ENCODE results near the gene CPLX4. TPM values are rescaled to one million over a fixed set of nuclear protein-coding genes. Genes with fewer than 3 reads are reported as not detected.

The CPLX4 gene
- total and polyA plus RNA-seq, 2 experiments from 2014 or later = not detected

- no peak for DNase-seq
- H3K79me2 ChIP-seq (ENCODE audit: insufficient read depth) = no peaks in the 10 kb centered on the region
- H3K9me2 ChIP-seq (ENCODE audit: insufficient read depth) = no peaks in the 10 kb centered on the region
- H3K4me1 ChIP-seq (ENCODE audit: insufficient read depth) = no peaks in the 10 kb centered on the region
- no peaks in the 10 kb centered on the region for H3F3A ChIP-seq (ENCODE audit: insufficient read depth)
- H3K36me3 ChIP-seq (ENCODE audit: low read depth) = no peaks in the 10 kb centered on the region
- no peaks in the 10 kb centered on the region for H4K20me1 ChIP-seq (ENCODE audit: insufficient read depth)
- in situ Hi-C loops (cut with MboI) = no loop called here
- H3K9ac ChIP-seq = no peak overlapping the region
- H3K27ac ChIP-seq = no peak overlapping the region
- TF ChIP-seq EZH2 (IDR thresholded peaks at IDR 0.05; ENCODE audit: insufficient read depth, poor library complexity, severe bottlenecking) (no peak), EZH2phosphoT487 (IDR thresholded peaks at IDR 0.05; ENCODE audit: insufficient read depth, low read depth) (no peak)
- 78 to 82% methylated on average over 2 of the region's 2 CpGs for WGBS, 2 experiments (ENCODE audit: low coverage in 1 of 2, low lambda C conversion rate in 2 of 2, missing lambda C conversion rate in 2 of 2)
- H3K4me2 ChIP-seq (ENCODE audit: unreplicated experiment) = no peak overlapping the region
- H3K27me3 ChIP-seq (replicated peaks; ENCODE audit: insufficient read depth) = peaks cover 61% of the 10 kb centered on the region
- no peak overlapping the region for H2AFZ ChIP-seq
- H3K9me3 ChIP-seq (ENCODE audit: low read depth) = no peaks in the 10 kb centered on the region
- H3K4me3 ChIP-seq = no peak overlapping the region
Measured at GRCh38 chr18:59303006-59303405, 15.4 kb downstream of the CPLX4 start.

- Histone ChIP-seq H3K27me3 (replicated peaks; ENCODE audit: insufficient read depth) (peaks cover 66% of the 10 kb centered on the region), H3F3A (ENCODE audit: insufficient read depth) (no peaks in the 10 kb centered on the region), H3K4me2 (ENCODE audit: unreplicated experiment) (no peak overlapping the region), H3K9me3 (ENCODE audit: low read depth) (no peaks in the 10 kb centered on the region), H3K36me3 (ENCODE audit: low read depth) (no peaks in the 10 kb centered on the region), H3K4me3 (no peak overlapping the region), H3K27ac (no peak overlapping the region), H4K20me1 (ENCODE audit: insufficient read depth) (no peaks in the 10 kb centered on the region), H3K9ac (no peak overlapping the region), H3K79me2 (ENCODE audit: insufficient read depth) (no peaks in the 10 kb centered on the region), H3K4me1 (ENCODE audit: insufficient read depth) (no peaks in the 10 kb centered on the region), H3K9me2 (ENCODE audit: insufficient read depth) (no peaks in the 10 kb centered on the region), H2AFZ (no peak overlapping the region)
- in situ Hi-C loops (cut with MboI) = no loop called here
- DNase-seq = no peak
- 83 to 93% methylated on average over 4 of the region's 4 CpGs for WGBS, 2 experiments (ENCODE audit: low coverage in 1 of 2, low lambda C conversion rate in 2 of 2, missing lambda C conversion rate in 2 of 2)
- TF ChIP-seq EZH2phosphoT487 (IDR thresholded peaks at IDR 0.05; ENCODE audit: insufficient read depth, low read depth) (no peak), EZH2 (IDR thresholded peaks at IDR 0.05; ENCODE audit: insufficient read depth, poor library complexity, severe bottlenecking) (no peak)
Measured at GRCh38 chr18:59301929-59302328, 16.5 kb downstream of the CPLX4 start.

- H3K4me2 ChIP-seq (ENCODE audit: unreplicated experiment) = no peak overlapping the region
- H3K4me1 ChIP-seq (ENCODE audit: insufficient read depth) = no peaks in the 10 kb centered on the region
- no peak overlapping the region for H3K4me3 ChIP-seq
- H2AFZ ChIP-seq = no peak overlapping the region
- TF ChIP-seq EZH2 (IDR thresholded peaks at IDR 0.05; ENCODE audit: insufficient read depth, poor library complexity, severe bottlenecking) (no peak), EZH2phosphoT487 (IDR thresholded peaks at IDR 0.05; ENCODE audit: insufficient read depth, low read depth) (no peak)
- no peaks in the 10 kb centered on the region for H4K20me1 ChIP-seq (ENCODE audit: insufficient read depth)
- in situ Hi-C loops (cut with MboI) = no loop called here
- peaks cover 60% of the 10 kb centered on the region for H3K27me3 ChIP-seq (replicated peaks; ENCODE audit: insufficient read depth)
- no peaks in the 10 kb centered on the region for H3K36me3 ChIP-seq (ENCODE audit: low read depth)
- no peaks in the 10 kb centered on the region for H3K79me2 ChIP-seq (ENCODE audit: insufficient read depth)
- H3F3A ChIP-seq (ENCODE audit: insufficient read depth) = no peaks in the 10 kb centered on the region
- H3K27ac ChIP-seq = no peak overlapping the region
- no peak for DNase-seq
- no peak overlapping the region for H3K9ac ChIP-seq
- WGBS, 2 experiments (ENCODE audit: low coverage in 1 of 2, low lambda C conversion rate in 2 of 2, missing lambda C conversion rate in 2 of 2) = 83 to 94% methylated on average over 3 of the region's 3 CpGs
- no peaks in the 10 kb centered on the region for H3K9me2 ChIP-seq (ENCODE audit: insufficient read depth)
- H3K9me3 ChIP-seq (ENCODE audit: low read depth) = no peaks in the 10 kb centered on the region
Measured at GRCh38 chr18:59300676-59301285, 17.7 kb downstream of the CPLX4 start.

- no peaks in the 10 kb centered on the region for H4K20me1 ChIP-seq (ENCODE audit: insufficient read depth)
- DNase-seq = no peak
- no peaks in the 10 kb centered on the region for H3F3A ChIP-seq (ENCODE audit: insufficient read depth)
- no peaks in the 10 kb centered on the region for H3K79me2 ChIP-seq (ENCODE audit: insufficient read depth)
- no peaks in the 10 kb centered on the region for H3K4me1 ChIP-seq (ENCODE audit: insufficient read depth)
- no peak overlapping the region for H3K9ac ChIP-seq
- H3K9me3 ChIP-seq (ENCODE audit: low read depth) = no peaks in the 10 kb centered on the region
- WGBS, 2 experiments (ENCODE audit: low coverage in 1 of 2, low lambda C conversion rate in 2 of 2, missing lambda C conversion rate in 2 of 2) = 48 to 55% methylated on average over 8 of the region's 8 CpGs
- no peak overlapping the region for H2AFZ ChIP-seq
- H3K4me2 ChIP-seq (ENCODE audit: unreplicated experiment) = no peak overlapping the region
- in situ Hi-C loops (cut with MboI) = no loop called here
- no peaks in the 10 kb centered on the region for H3K36me3 ChIP-seq (ENCODE audit: low read depth)
- H3K9me2 ChIP-seq (ENCODE audit: insufficient read depth) = no peaks in the 10 kb centered on the region
- TF ChIP-seq EZH2phosphoT487 (IDR thresholded peaks at IDR 0.05; ENCODE audit: insufficient read depth, low read depth) (no peak), EZH2 (IDR thresholded peaks at IDR 0.05; ENCODE audit: insufficient read depth, poor library complexity, severe bottlenecking) (no peak)
- H3K27me3 ChIP-seq (replicated peaks; ENCODE audit: insufficient read depth) = peaks cover 57% of the 10 kb centered on the region
- H3K4me3 ChIP-seq = no peak overlapping the region
- no peak overlapping the region for H3K27ac ChIP-seq
Measured at GRCh38 chr18:59298871-59299270, 19.6 kb downstream of the CPLX4 start.

GRCh38 chr18:59293317-59293716 is 25.1 kb downstream of the CPLX4 start:
- Histone ChIP-seq H3K27me3 (replicated peaks; ENCODE audit: insufficient read depth) (peaks cover 68% of the 10 kb centered on the region), H3K4me1 (ENCODE audit: insufficient read depth) (no peaks in the 10 kb centered on the region), H2AFZ (no peak overlapping the region), H3K9ac (no peak overlapping the region), H3F3A (ENCODE audit: insufficient read depth) (no peaks in the 10 kb centered on the region), H3K36me3 (ENCODE audit: low read depth) (no peaks in the 10 kb centered on the region), H3K27ac (no peak overlapping the region), H3K4me2 (ENCODE audit: unreplicated experiment) (no peak overlapping the region), H3K79me2 (ENCODE audit: insufficient read depth) (no peaks in the 10 kb centered on the region), H4K20me1 (ENCODE audit: insufficient read depth) (no peaks in the 10 kb centered on the region), H3K4me3 (no peak overlapping the region), H3K9me3 (ENCODE audit: low read depth) (no peaks in the 10 kb centered on the region), H3K9me2 (ENCODE audit: insufficient read depth) (no peaks in the 10 kb centered on the region)
- in situ Hi-C loops (cut with MboI) = no loop called here
- DNase-seq = no peak
- TF ChIP-seq EZH2 (IDR thresholded peaks at IDR 0.05; ENCODE audit: insufficient read depth, poor library complexity, severe bottlenecking) (no peak), EZH2phosphoT487 (IDR thresholded peaks at IDR 0.05; ENCODE audit: insufficient read depth, low read depth) (no peak)
